GM23248 (cell line): ENCODE data around the gene MED28. TPM values are rescaled to one million over a fixed set of nuclear protein-coding genes. Genes with fewer than 3 reads are reported as not detected.

ENCODE experiments used
- DNase-seq: peaks from one replicate; pipeline ENCODE4 v3.0.0-alpha.2; 2015
- H2AFZ ChIP-seq: fragments of 200-600 bp; sonication (generic); 2 replicates; pipeline ENCODE4 v1.6.1; 2016; ENCODE audit warnings: antibody characterized with exemption
- H3F3A ChIP-seq: fragments of 200-600 bp; sonication (generic); 2 replicates; pipeline ENCODE4 v1.6.1; 2016; ENCODE audit warnings: mild to moderate bottlenecking, antibody characterized with exemption, mixed run types; ENCODE audit not compliant: insufficient read depth
- H3K27ac ChIP-seq: fragments of 200-600 bp; sonication (generic); 2 replicates; pipeline ENCODE4 v1.5.1; 2016; ENCODE audit warnings: mild to moderate bottlenecking
- H3K27me3 ChIP-seq: fragments of 200-600 bp; sonication (generic); replicated peaks from 2 replicates; pipeline ENCODE4 v1.6.1; 2016; ENCODE audit warnings: mild to moderate bottlenecking; ENCODE audit not compliant: insufficient read depth
- H3K36me3 ChIP-seq: fragments of 200-600 bp; sonication (generic); 2 replicates; pipeline ENCODE4 v1.6.1; 2016; ENCODE audit warnings: low read depth, mild to moderate bottlenecking
- H3K4me1 ChIP-seq: fragments of 200-600 bp; sonication (generic); 2 replicates; pipeline ENCODE4 v1.6.1; 2016; ENCODE audit warnings: mild to moderate bottlenecking; ENCODE audit not compliant: insufficient read depth
- H3K4me2 ChIP-seq: fragments of 200-600 bp; sonication (generic); one replicate; pipeline ENCODE4 v1.6.1; 2016; ENCODE audit warnings: mild to moderate bottlenecking; ENCODE audit not compliant: unreplicated experiment
- H3K4me3 ChIP-seq: fragments of 200-600 bp; sonication (generic); 2 replicates; pipeline ENCODE4 v1.5.1; 2016; ENCODE audit warnings: mild to moderate bottlenecking
- H3K79me2 ChIP-seq: fragments of 200-600 bp; sonication (generic); 2 replicates; pipeline ENCODE4 v1.6.1; 2016; ENCODE audit warnings: mild to moderate bottlenecking; ENCODE audit not compliant: insufficient read depth
- H3K9ac ChIP-seq: fragments of 200-600 bp; sonication (generic); 2 replicates; pipeline ENCODE4 v1.6.1; 2016; ENCODE audit warnings: mild to moderate bottlenecking
- H3K9me2 ChIP-seq: fragments of 200-600 bp; sonication (generic); 2 replicates; pipeline ENCODE4 v1.6.1; 2016; ENCODE audit warnings: mixed run types, mild to moderate bottlenecking, moderate library complexity; ENCODE audit not compliant: insufficient read depth
- H3K9me3 ChIP-seq: fragments of 200-600 bp; sonication (generic); one replicate; pipeline ENCODE4 v1.6.1; 2017; ENCODE audit warnings: low read depth
- H4K20me1 ChIP-seq: fragments of 200-600 bp; sonication (generic); 2 replicates; pipeline ENCODE4 v1.6.0; 2016; ENCODE audit not compliant: insufficient read depth
- EZH2 ChIP-seq: fragments of 200-600 bp; sonication (generic); IDR thresholded peaks from 2 replicates; pipeline ENCODE4 v1.6.1; 2018; ENCODE audit warnings: antibody characterized with exemption, mild to moderate bottlenecking; ENCODE audit not compliant: insufficient read depth, poor library complexity, severe bottlenecking
- EZH2phosphoT487 ChIP-seq: fragments of 200-600 bp; sonication (generic); IDR thresholded peaks from 2 replicates; pipeline ENCODE4 v1.6.1; 2018; ENCODE audit warnings: antibody characterized with exemption, moderate library complexity, mild to moderate bottlenecking, low read depth; ENCODE audit not compliant: insufficient read depth
- WGBS, 2 experiments: methylation state at CpG; one replicate each; pipeline ENCODE4 v1.1.6; 2015 to 2017; ENCODE audit warnings: low lambda C conversion rate in 2 of 2, low coverage in 1 of 2; ENCODE audit errors: missing lambda C conversion rate in 2 of 2; 5-methylcytosine and 5-hydroxymethylcytosine counted together
- in situ Hi-C: fragments of 300-500 bp; cut with MboI; formaldehyde crosslinking; loops from 2 replicates; pipeline ENCODE4 v1.15.0; 2020
- polyA plus RNA-seq: library from polyadenylated mRNA; unstranded; fragments of >200 nt; fragmentation: Nextera tagmentation; extraction: Ambion mirVana; gene quantifications from 2 replicates; pipeline ENCODE4 v1.2.1, GENCODE V29; 2016
- total RNA-seq: library from RNA; depleted of rRNA; stranded (reverse); fragments of >200 nt; shearing (Covaris generic); gene quantifications from 2 replicates; pipeline ENCODE4 v1.2.3, GENCODE V29; 2014

The MED28 gene
- total and polyA plus RNA-seq, 2 experiments from 2014 or later = 3.9 to 34.1 TPM

DNA sequence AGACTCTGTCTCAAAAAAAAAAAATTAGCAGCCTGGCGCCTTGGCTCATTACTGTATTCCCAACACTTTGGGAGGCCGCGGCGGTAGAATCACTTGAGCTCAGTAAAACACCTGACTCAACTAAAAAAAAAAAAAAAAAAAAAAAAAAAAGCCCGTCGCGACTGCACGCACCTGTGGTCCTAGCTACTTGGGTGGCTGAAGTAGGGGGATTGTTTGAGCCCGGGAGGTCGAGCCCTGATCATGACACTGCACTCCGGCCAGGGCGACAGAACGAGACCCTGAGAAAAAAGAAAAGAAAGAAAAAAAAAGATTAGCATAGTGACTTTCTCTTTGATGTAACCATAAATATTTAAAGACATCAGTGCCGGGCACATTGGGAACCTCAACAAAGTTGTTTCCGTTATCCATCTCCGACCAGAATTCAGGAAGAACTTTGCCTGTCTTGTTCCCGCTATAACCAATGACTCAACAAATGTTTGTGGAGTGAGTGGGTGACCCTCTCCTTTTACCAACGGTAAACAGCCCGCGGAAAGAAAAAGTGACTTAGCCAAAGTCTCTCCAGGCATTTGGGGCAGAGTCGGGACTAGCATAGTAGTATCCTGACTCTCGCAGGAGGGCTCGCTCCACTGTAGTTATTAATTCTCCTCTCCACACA is 553 bp upstream of the MED28 start:
- Histone ChIP-seq H3K9ac (peak overlapping the region; percentile 95), H4K20me1 (0 out of 2 replicates have a peak, but pooled peaks cover 2% of the 10 kb centered on the region), H3K9me3 (no peaks in the 10 kb centered on the region), H3K27ac (peak overlapping the region; percentile 86), H3K4me2 (peak overlapping the region; percentile 87), H2AFZ (peak overlapping the region; percentile 98), H3F3A (peaks cover 8% of the 10 kb centered on the region), H3K4me3 (peak overlapping the region; percentile 96), H3K9me2 (no peaks in the 10 kb centered on the region), H3K79me2 (peaks cover 44% of the 10 kb centered on the region), H3K4me1 (peaks cover 7% of the 10 kb centered on the region), H3K27me3 (no peaks in the 10 kb centered on the region), H3K36me3 (peaks cover 5% of the 10 kb centered on the region; the same call in 1 of the 2 replicates)
- TF ChIP-seq EZH2 (no peak), EZH2phosphoT487 (no peak)
- in situ Hi-C loops = no loop called here
- 0% methylated on average over 22 to 23 of the region's 23 CpGs for WGBS, 2 experiments
- peak; percentile 93 for DNase-seq

GRCh38 chr4:17616283-17616682 is 1.8 kb downstream of the MED28 start:
- Histone ChIP-seq H3K27ac (no peak overlapping the region), H4K20me1 (0 out of 2 replicates have a peak, but pooled peaks cover 8% of the 10 kb centered on the region), H3K36me3 (peaks cover 13% of the 10 kb centered on the region), H3K9me3 (no peaks in the 10 kb centered on the region), H3F3A (peaks cover 19% of the 10 kb centered on the region), H3K27me3 (no peaks in the 10 kb centered on the region), H3K9ac (no peak overlapping the region), H2AFZ (no peak overlapping the region), H3K4me2 (peak overlapping the region; percentile 87), H3K79me2 (peaks cover 67% of the 10 kb centered on the region), H3K9me2 (no peaks in the 10 kb centered on the region), H3K4me3 (0 out of 2 replicates have a peak overlapping the region, but pooled peaks have one; percentile 96), H3K4me1 (peaks cover 16% of the 10 kb centered on the region)
- TF ChIP-seq EZH2phosphoT487 (no peak), EZH2 (no peak)
- DNase-seq = no peak
- in situ Hi-C loops = no loop called here
- 72 to 75% methylated on average over 5 of the region's 5 CpGs for WGBS, 2 experiments

DNA sequence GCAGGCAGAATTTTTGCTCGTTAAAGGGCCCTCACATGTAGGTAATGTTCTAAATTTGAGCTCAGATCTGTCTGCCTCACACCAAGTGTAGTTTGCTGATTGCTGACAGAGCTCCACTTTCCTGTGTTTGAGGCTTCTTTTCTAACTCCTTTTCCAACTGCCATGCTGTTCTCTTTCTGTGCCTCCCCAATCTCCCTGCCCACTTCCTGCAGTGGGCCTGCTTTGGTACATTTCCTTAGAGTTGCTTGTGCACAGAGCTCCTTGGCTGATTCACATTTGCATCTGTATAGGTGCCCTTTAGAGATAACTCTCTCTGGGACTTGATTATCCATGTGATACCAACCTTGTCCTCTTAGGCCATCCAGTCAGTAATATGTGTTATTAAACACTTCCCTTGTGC is 4.5 kb downstream of the MED28 start:
- no peaks in the 10 kb centered on the region for H3K9me3 ChIP-seq
- H3K36me3 ChIP-seq = peaks cover 32% of the 10 kb centered on the region
- H4K20me1 ChIP-seq = 0 out of 2 replicates have a peak, but pooled peaks cover 10% of the 10 kb centered on the region
- H3K79me2 ChIP-seq = peaks cover 82% of the 10 kb centered on the region
- H3K4me3 ChIP-seq = no peak overlapping the region
- peaks cover 39% of the 10 kb centered on the region for H3F3A ChIP-seq
- no peak overlapping the region for H2AFZ ChIP-seq
- in situ Hi-C loops = no loop called here
- no peaks in the 10 kb centered on the region for H3K27me3 ChIP-seq
- H3K4me2 ChIP-seq = no peak overlapping the region
- peak overlapping the region; percentile 35; the same call in 1 of the 2 replicates for H3K9ac ChIP-seq
- no peak for DNase-seq
- H3K27ac ChIP-seq = peak overlapping the region; percentile 64
- WGBS, 2 experiments = 0 to 15% methylated on average over 1 of the region's 1 CpG
- peaks cover 27% of the 10 kb centered on the region for H3K4me1 ChIP-seq
- no peak for TF ChIP-seq EZH2
- TF ChIP-seq EZH2phosphoT487 = no peak
- H3K9me2 ChIP-seq = no peaks in the 10 kb centered on the region

- peaks cover 87% of the 10 kb centered on the region for H3K79me2 ChIP-seq
- no peaks in the 10 kb centered on the region for H3K9me3 ChIP-seq
- H3K36me3 ChIP-seq = peaks cover 39% of the 10 kb centered on the region
- no peaks in the 10 kb centered on the region for H3K9me2 ChIP-seq
- H3K27ac ChIP-seq = peak overlapping the region; percentile 64
- H3K9ac ChIP-seq = peak overlapping the region; percentile 35; the same call in 1 of the 2 replicates
- H3K4me3 ChIP-seq = no peak overlapping the region
- H3K4me1 ChIP-seq = peaks cover 29% of the 10 kb centered on the region
- 0 out of 2 replicates have a peak, but pooled peaks cover 16% of the 10 kb centered on the region for H4K20me1 ChIP-seq
- in situ Hi-C loops = no loop called here
- H3F3A ChIP-seq = peaks cover 39% of the 10 kb centered on the region
- peak; percentile 57 for DNase-seq
- TF ChIP-seq EZH2 = no peak
- no peak for TF ChIP-seq EZH2phosphoT487
- 27 to 32% methylated on average over 7 of the region's 7 CpGs for WGBS, 2 experiments
- H3K27me3 ChIP-seq = no peaks in the 10 kb centered on the region
- H2AFZ ChIP-seq = no peak overlapping the region
- no peak overlapping the region for H3K4me2 ChIP-seq
These were observed 5.1 kb downstream of the MED28 start for GRCh38 chr4:17619416-17620105.
